Esophagus squamous epithelium (tissue), 5 donors: ENCODE data around the gene RPEL1. TPM values are rescaled to one million over a fixed set of nuclear protein-coding genes. Genes with fewer than 3 reads are reported as not detected.

Experiments
- DNase-seq: peaks from one replicate; lab custom pipeline; 2025; lab: John Stamatoyannopoulos, UW
- H3K27ac ChIP-seq, 4 donors: fragments of 200-600 bp; sonication (generic); one replicate each; pipeline ENCODE4 v1.5.1; 2016 to 2019; ENCODE audit warnings: mild to moderate bottlenecking in 1 of 4
- H3K27me3 ChIP-seq, 4 donors: fragments of 200-600 bp; sonication (generic); 1 replicate in 3 of 4; 2 replicates in 1 of 4; pipeline versions ENCODE4 v1.5.1 to v1.6.0; 2017 to 2021; ENCODE audit warnings: antibody characterized with exemption in 1 of 4
- H3K36me3 ChIP-seq, 3 donors: fragments of 200-600 bp; sonication (generic); one replicate each; pipeline ENCODE4 v1.5.1; 2016 to 2019
- H3K4me1 ChIP-seq, 3 donors: fragments of 200-600 bp; sonication (generic); one replicate each; pipeline ENCODE4 v1.5.1; 2017 to 2019
- H3K4me3 ChIP-seq, 4 donors: fragments of 200-600 bp; sonication (generic); 1 replicate in 3 of 4; 2 replicates in 1 of 4; pipeline ENCODE4 v1.5.1; 2016 to 2019; ENCODE audit warnings: mild to moderate bottlenecking in 2 of 4, moderate library complexity in 1 of 4
- H3K9me3 ChIP-seq, 3 donors: fragments of 200-600 bp; sonication (generic); one replicate each; pipeline ENCODE4 v1.5.1; 2016 to 2019
- POLR2A ChIP-seq, 4 donors: fragments of 450-650 bp; IDR thresholded peaks; one replicate each; pipeline ENCODE4 v1.6.1; 2017; ENCODE audit warnings: antibody characterized with exemption in 4 of 4, mild to moderate bottlenecking in 4 of 4, moderate library complexity in 3 of 4
- WGBS, 2 donors: methylation state at CpG; one replicate each; pipeline ENCODE4 v1.1.5; 2018; 5-methylcytosine and 5-hydroxymethylcytosine counted together
- intact Hi-C: fragments of 100-400 bp; cut with DNase I; formaldehyde crosslinking; loops from one replicate; pipeline ENCODE4 v1.15.0; 2022
- total RNA-seq, 4 donors: library from RNA; depleted of rRNA; stranded (reverse); fragments of >200 nt; gene quantifications; one replicate each; pipeline ENCODE4 v1.1.0, GENCODE V29; 2016
- TF ChIP-seq, protein P1 (sequence below), 6 experiments: fragments of 450-650 bp in 4 of 6; fragments of 200-600 bp in 2 of 6; sonication (generic) in 2 of 6; IDR thresholded peaks; one replicate each; pipeline ENCODE4 v1.5.1; 2016 to 2019; ENCODE audit warnings: antibody characterized with exemption in 6 of 6, mild to moderate bottlenecking in 4 of 6, moderate library complexity in 4 of 6
- donor health status: DM: yes; HTN: yes; CAD: no.

The RPEL1 gene
- total RNA-seq, 4 donors from 2014 or later, result not detected

- Histone ChIP-seq H3K36me3 (no peaks in the 10 kb centered on the region), H3K4me3 (no peak overlapping the region), H3K9me3 (no peaks in the 10 kb centered on the region), H3K27me3 (peaks cover 0 to 85% (median 0%) of the 10 kb centered on the region in 4 donors), H3K4me1 (no peaks in the 10 kb centered on the region), H3K27ac (no peak overlapping the region)
- TF ChIP-seq, protein P1, sequence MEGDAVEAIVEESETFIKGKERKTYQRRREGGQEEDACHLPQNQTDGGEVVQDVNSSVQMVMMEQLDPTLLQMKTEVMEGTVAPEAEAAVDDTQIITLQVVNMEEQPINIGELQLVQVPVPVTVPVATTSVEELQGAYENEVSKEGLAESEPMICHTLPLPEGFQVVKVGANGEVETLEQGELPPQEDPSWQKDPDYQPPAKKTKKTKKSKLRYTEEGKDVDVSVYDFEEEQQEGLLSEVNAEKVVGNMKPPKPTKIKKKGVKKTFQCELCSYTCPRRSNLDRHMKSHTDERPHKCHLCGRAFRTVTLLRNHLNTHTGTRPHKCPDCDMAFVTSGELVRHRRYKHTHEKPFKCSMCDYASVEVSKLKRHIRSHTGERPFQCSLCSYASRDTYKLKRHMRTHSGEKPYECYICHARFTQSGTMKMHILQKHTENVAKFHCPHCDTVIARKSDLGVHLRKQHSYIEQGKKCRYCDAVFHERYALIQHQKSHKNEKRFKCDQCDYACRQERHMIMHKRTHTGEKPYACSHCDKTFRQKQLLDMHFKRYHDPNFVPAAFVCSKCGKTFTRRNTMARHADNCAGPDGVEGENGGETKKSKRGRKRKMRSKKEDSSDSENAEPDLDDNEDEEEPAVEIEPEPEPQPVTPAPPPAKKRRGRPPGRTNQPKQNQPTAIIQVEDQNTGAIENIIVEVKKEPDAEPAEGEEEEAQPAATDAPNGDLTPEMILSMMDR (IDR thresholded peaks at IDR 0.05), result no peak
- TF ChIP-seq POLR2A (IDR thresholded peaks at IDR 0.05), result no peak
- WGBS, 2 donors, result 68 to 80% methylated on average over 9 to 10 of the region's 11 CpGs
- intact Hi-C loops, result no loop called here
- DNase-seq, result no peak
These were observed 38.5 kb downstream of the RPEL1 start for GRCh38 chr10:103284170-103284569.

GRCh38 chr10:103287992-103288391 is 42.3 kb downstream of the RPEL1 start:
- no peak for TF ChIP-seq POLR2A (IDR thresholded peaks at IDR 0.05)
- TF ChIP-seq, protein P1 (IDR thresholded peaks at IDR 0.05), result no peak
- Histone ChIP-seq H3K9me3 (no peaks in the 10 kb centered on the region), H3K4me3 (no peak overlapping the region), H3K36me3 (no peaks in the 10 kb centered on the region), H3K4me1 (no peaks in the 10 kb centered on the region), H3K27ac (no peak overlapping the region), H3K27me3 (peaks cover 0 to 71% (median 0%) of the 10 kb centered on the region in 4 donors)
- WGBS, 2 donors, result 74 to 81% methylated on average over 5 of the region's 5 CpGs
- intact Hi-C loops, result no loop called here
- no peak for DNase-seq

DNA sequence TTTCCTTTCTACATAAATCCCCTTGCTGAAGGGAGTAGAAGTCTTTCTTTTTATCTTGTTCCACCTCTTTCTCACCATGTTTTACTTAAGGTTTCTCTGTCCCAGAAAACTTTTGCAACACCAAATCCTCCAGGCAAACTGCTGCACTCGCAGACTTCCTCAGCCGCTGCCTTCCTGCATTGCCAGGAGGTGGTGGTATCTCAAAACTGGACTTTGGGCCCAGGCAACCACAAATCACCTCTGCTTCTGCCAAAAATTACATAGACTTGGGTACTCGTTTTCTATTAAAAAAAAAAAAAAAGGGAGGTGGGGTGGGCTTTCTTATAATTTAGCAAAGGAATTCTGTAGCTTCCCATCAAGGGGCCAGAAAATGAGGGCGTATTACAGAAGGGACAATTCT is 45.9 kb downstream of the RPEL1 start:
- no peak overlapping the region for H3K4me3 ChIP-seq
- H3K4me1 ChIP-seq, result no peaks in the 10 kb centered on the region
- peaks cover 0 to 48% (median 0%) of the 10 kb centered on the region in 4 donors for H3K27me3 ChIP-seq
- DNase-seq, result no peak
- TF ChIP-seq, protein P1 (IDR thresholded peaks at IDR 0.05), result no peak
- TF ChIP-seq POLR2A (IDR thresholded peaks at IDR 0.05), result no peak
- H3K36me3 ChIP-seq, result no peaks in the 10 kb centered on the region
- no peaks in the 10 kb centered on the region for H3K9me3 ChIP-seq
- WGBS, 2 donors, result 75 to 77% methylated on average over 4 of the region's 4 CpGs
- no peak overlapping the region for H3K27ac ChIP-seq
- intact Hi-C loops, result no loop called here

DNA sequence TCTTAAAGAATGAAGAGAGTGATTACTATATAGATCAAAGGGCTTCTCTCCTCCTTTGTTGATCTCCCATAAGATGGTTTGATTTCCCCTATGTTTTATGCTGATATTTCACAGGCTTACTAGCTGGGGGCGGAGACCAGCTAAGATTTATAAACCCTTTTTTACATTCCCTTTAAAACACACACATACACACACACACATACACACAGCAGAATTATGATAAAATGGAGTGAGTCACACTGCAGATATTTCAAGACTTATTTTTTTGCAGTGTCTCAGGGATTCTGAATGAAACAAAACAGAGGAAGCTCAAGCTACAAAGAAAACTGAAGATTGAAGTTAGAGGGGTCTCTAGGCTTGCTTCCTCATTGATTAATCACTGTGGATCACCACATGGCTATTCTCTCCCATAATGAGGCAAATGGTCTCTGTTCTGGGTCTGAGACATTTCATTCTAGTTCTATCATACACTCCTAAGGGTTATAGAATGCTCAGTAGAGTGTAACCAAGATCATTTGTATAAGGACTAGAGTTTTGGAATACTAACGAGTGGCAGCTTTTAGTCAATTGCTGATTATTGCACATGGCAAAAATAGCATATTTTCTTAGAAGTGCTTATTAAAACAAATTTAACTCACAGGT is 49.8 kb downstream of the RPEL1 start:
- no peaks in the 10 kb centered on the region for H3K36me3 ChIP-seq
- DNase-seq, result no peak
- no peak overlapping the region for H3K4me3 ChIP-seq
- no peaks in the 10 kb centered on the region for H3K9me3 ChIP-seq
- intact Hi-C loops, result no loop called here
- TF ChIP-seq, protein P1 (IDR thresholded peaks at IDR 0.05), result no peak
- TF ChIP-seq POLR2A (IDR thresholded peaks at IDR 0.05), result no peak
- H3K27ac ChIP-seq, result no peak overlapping the region
- peaks cover 0 to 12% (median 0%) of the 10 kb centered on the region in 4 donors for H3K27me3 ChIP-seq
- 62 to 68% methylated on average over 2 of the region's 2 CpGs for WGBS, 2 donors
- no peaks in the 10 kb centered on the region for H3K4me1 ChIP-seq

Other genes starting within 250 kb of the RPEL1 start
- 10 to 100 TPM; 91.2 to 98.3 (median 92.5) TPM for gene NT5C2, start 52.6 kb upstream of the RPEL1 start, total RNA-seq
- gene INA, start 31.3 kb downstream of the RPEL1 start, total RNA-seq, result 1 to 10 TPM in 3 of 4 donors, under 1 TPM in 1; 0.38 to 2.5 (median 1.4) TPM
- 10 to 100 TPM in 1 of 4 donors, 1 to 10 TPM in 3; 3.3 to 11.3 (median 7.8) TPM for gene PCGF6, start 105.3 kb downstream of the RPEL1 start, total RNA-seq
- gene TAF5, start 122.1 kb downstream of the RPEL1 start, total RNA-seq, result 1 to 10 TPM; 2.0 to 5.7 (median 4.5) TPM
- 100 to 1,000 TPM; 264 to 497 (median 417) TPM for gene ATP5MK, start 150.6 kb downstream of the RPEL1 start, total RNA-seq
- gene PDCD11, start 150.7 kb downstream of the RPEL1 start, total RNA-seq, result 10 to 100 TPM; 16.7 to 32.6 (median 26.2) TPM
- gene CALHM2, start 206.5 kb downstream of the RPEL1 start, total RNA-seq, result 10 to 100 TPM in 2 of 4 donors, 1 to 10 TPM in 2; 5.0 to 40.1 (median 9.3) TPM
- not detected for gene CALHM1, start 213.0 kb downstream of the RPEL1 start, total RNA-seq
- gene CALHM3, start 233.4 kb downstream of the RPEL1 start, total RNA-seq, result not detected
- gene NEURL1, start 247.8 kb downstream of the RPEL1 start, total RNA-seq, result under 1 TPM in 1 of 4 donors, not detected in 3; 0.19 TPM